HepG2 (cell line): Measurements from ENCODE around the gene MXRA8.

ENCODE experiments used
- FOXJ3 ChIP-seq: sonication (generic); formaldehyde crosslinking; IDR thresholded peaks from 2 replicates; pipeline ENCODE4 v1.4.0; 2020; ENCODE audit warnings: missing genetic modification reagents, mild to moderate bottlenecking, borderline replicate concordance
- HMG20A ChIP-seq: IDR thresholded peaks from 2 replicates; pipeline ENCODE4 v1.6.1; 2016; ENCODE audit warnings: borderline replicate concordance
- NFRKB ChIP-seq: fragments of 450-650 bp; IDR thresholded peaks from 2 replicates; pipeline ENCODE4 v1.6.1; 2017
- POLR2AphosphoS5 ChIP-seq: IDR thresholded peaks from 2 replicates; pipeline ENCODE4 v1.6.1; 2012; ENCODE audit warnings: low read depth, low read length
- TF ChIP-seq, protein P1 (sequence below): sonication (generic); formaldehyde crosslinking; IDR thresholded peaks from 2 replicates; pipeline ENCODE4 v1.4.0; 2020; ENCODE audit warnings: missing genetic modification reagents

DNA sequence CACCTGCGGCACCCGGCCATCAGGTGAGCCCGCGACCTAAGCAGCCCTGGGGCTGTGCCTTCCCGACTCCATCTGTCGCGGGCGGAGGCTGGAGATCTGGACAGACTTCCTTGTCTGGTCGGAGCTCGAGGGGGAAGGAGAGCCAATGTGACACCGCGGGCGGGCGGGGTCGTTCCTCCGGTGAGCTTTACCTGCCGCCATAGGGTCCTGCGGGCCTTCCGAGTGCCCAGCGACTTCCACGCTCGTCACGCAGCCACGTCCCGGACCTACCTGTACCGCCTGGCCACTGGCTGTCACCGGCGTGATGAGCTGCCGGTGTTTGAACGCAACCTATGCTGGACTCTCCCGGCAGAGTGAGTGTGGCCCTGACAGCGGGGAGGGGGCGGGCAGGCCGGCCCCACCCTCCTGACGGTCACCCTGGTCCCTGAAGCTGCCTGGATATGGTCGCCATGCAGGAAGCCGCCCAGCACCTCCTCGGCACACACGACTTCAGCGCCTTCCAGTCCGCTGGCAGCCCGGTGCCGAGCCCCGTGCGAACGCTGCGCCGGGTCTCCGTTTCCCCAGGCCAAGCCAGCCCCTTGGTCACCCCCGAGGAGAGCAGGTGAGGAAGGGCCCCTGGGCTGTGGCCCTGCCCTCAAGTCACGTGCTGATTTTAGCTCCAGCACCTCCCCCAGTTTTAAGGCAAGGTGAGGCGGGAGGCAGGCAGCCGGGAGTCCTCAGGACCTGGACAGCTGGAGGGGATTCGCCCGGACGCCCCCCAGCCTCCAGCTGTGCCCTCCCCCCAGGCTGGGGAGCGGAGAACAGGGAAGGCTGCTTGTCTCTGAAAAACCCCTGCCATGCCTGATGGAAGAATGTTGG, 48.9 kb downstream of the MXRA8 start:
- TF ChIP-seq FOXJ3 (CRISPR knock-in tag) (no peak), NFRKB (no peak), POLR2AphosphoS5 (no peak; the same call in 1 of the 2 replicates), HMG20A (no peak)
- TF ChIP-seq, protein P1, sequence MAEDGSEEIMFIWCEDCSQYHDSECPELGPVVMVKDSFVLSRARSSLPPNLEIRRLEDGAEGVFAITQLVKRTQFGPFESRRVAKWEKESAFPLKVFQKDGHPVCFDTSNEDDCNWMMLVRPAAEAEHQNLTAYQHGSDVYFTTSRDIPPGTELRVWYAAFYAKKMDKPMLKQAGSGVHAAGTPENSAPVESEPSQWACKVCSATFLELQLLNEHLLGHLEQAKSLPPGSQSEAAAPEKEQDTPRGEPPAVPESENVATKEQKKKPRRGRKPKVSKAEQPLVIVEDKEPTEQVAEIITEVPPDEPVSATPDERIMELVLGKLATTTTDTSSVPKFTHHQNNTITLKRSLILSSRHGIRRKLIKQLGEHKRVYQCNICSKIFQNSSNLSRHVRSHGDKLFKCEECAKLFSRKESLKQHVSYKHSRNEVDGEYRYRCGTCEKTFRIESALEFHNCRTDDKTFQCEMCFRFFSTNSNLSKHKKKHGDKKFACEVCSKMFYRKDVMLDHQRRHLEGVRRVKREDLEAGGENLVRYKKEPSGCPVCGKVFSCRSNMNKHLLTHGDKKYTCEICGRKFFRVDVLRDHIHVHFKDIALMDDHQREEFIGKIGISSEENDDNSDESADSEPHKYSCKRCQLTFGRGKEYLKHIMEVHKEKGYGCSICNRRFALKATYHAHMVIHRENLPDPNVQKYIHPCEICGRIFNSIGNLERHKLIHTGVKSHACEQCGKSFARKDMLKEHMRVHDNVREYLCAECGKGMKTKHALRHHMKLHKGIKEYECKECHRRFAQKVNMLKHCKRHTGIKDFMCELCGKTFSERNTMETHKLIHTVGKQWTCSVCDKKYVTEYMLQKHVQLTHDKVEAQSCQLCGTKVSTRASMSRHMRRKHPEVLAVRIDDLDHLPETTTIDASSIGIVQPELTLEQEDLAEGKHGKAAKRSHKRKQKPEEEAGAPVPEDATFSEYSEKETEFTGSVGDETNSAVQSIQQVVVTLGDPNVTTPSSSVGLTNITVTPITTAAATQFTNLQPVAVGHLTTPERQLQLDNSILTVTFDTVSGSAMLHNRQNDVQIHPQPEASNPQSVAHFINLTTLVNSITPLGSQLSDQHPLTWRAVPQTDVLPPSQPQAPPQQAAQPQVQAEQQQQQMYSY = no peak
